ENCODE results near the gene MGARP. TPM values are rescaled to one million over a fixed set of nuclear protein-coding genes. Genes with fewer than 3 reads are reported as not detected.

The MGARP gene
- total RNA-seq, 2 experiments from 2014 or later, result 0.22 TPM; not detected in 1

DNA sequence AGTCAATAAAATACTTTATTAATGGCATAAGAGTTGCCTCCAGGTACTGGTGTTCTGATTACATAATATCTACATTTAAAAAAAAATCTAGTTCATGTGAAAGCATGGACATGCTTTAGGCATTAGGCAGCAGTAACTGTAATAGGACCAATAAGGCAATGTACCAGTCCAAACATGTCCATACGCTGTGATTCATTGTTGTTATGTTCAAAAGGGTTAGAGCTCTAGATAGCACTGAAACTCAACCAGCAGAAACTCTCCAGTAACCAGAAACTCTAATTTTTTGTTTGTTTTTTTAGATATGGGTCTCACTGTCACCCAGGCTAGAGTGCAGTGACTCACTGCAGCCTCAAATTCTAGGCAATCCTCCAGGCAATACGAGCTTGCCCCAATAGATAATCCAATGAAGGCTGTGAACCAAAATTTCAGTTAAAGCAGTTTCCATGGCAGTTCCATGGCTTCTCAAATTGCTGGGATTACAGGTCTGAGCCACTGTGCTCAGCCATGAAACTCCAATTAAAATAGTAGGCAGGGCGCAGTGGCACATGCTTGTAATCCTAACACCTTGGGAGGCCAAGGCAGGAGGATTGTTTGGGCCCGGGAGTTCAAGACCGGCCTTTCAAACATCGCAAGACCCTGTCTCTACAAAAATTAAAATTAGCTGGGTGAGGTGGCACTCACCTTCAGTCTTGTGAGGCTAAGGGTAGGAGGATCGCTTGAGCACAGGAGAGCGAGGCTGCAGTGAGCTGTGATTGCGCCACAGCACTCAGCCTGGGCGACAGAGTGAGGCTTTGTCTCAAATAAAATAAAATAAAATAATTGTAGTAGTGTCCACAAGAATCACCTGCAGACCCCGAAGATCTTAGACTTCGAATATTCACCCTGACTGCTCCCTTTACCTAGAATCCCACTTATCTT is 36.3 kb downstream of the MGARP start:
- ChIA-PET POLR2A (interaction anchor here (0.6 kb wide), 1 partner anchor 729 kb away, joined by 5 read pairs; no protein-coding TSS in a partner anchor), CTCF (interaction anchor here (1.5 kb wide), 1 partner anchor 213 kb away, joined by 3 read pairs; no protein-coding TSS in a partner anchor)
- no peaks in the 10 kb centered on the region for H3K4me1 Mint-ChIP-seq (ENCODE audit: low read depth)
- no peak overlapping the region for H3K27ac Mint-ChIP-seq
- peaks cover 4% of the 10 kb centered on the region for H3K9me3 Mint-ChIP-seq
- intact Hi-C loops (cut with micrococcal nuclease), result no loop called here
- H3K27me3 Mint-ChIP-seq, result no peaks in the 10 kb centered on the region
- DNase-seq, result no peak
- H3K36me3 Mint-ChIP-seq, result no peaks in the 10 kb centered on the region
- no peak overlapping the region for H3K4me3 Mint-ChIP-seq

DNA sequence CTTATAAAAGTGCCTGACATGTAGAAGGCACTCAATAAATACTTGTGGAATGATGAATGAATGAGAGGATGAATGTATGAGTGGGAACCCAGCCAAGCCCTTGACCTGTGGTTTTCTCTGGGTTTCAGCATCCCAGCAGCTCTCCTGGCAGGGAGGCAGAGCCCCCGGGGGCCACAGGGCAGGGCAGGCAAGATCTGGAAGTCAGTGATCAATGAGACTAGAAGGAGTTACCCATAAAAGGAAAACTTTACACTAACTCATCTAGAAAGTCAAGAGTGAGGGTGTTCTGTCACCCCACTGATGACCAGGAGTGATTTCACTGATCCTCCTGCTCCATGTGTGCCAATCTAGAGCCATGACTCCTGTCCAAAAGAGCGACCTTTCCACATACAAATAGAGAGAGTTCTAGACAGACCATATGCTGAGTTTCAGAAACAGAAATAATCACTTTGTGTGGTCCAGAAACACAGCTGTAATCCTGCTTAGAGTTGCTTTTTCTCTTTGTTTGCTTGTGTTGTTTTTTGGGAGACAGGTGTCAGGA is 37.4 kb downstream of the MGARP start:
- Mint-ChIP-seq H3K9me3 (peaks cover 4% of the 10 kb centered on the region), H3K4me1 (ENCODE audit: low read depth) (peaks cover 2% of the 10 kb centered on the region), H3K27ac (no peak overlapping the region), H3K27me3 (no peaks in the 10 kb centered on the region), H3K4me3 (no peak overlapping the region), H3K36me3 (no peaks in the 10 kb centered on the region)
- POLR2A ChIA-PET, result no interaction called here
- CTCF ChIA-PET, result no interaction called here
- intact Hi-C loops (cut with micrococcal nuclease), result no loop called here
- DNase-seq, result no peak

- no peak for DNase-seq
- Mint-ChIP-seq H3K9me3 (peaks cover 4% of the 10 kb centered on the region), H3K36me3 (no peaks in the 10 kb centered on the region), H3K27me3 (no peaks in the 10 kb centered on the region), H3K4me3 (no peak overlapping the region), H3K4me1 (ENCODE audit: low read depth) (peaks cover 2% of the 10 kb centered on the region), H3K27ac (no peak overlapping the region)
- ChIA-PET POLR2A (no interaction called here), CTCF (interaction anchor here (0.7 kb wide), 1 partner anchor 74 kb away, joined by 3 read pairs; no protein-coding TSS in a partner anchor)
- intact Hi-C loops (cut with micrococcal nuclease), result no loop called here
These were observed 38.3 kb downstream of the MGARP start for GRCh38 chr4:139241784-139242151.

DNA sequence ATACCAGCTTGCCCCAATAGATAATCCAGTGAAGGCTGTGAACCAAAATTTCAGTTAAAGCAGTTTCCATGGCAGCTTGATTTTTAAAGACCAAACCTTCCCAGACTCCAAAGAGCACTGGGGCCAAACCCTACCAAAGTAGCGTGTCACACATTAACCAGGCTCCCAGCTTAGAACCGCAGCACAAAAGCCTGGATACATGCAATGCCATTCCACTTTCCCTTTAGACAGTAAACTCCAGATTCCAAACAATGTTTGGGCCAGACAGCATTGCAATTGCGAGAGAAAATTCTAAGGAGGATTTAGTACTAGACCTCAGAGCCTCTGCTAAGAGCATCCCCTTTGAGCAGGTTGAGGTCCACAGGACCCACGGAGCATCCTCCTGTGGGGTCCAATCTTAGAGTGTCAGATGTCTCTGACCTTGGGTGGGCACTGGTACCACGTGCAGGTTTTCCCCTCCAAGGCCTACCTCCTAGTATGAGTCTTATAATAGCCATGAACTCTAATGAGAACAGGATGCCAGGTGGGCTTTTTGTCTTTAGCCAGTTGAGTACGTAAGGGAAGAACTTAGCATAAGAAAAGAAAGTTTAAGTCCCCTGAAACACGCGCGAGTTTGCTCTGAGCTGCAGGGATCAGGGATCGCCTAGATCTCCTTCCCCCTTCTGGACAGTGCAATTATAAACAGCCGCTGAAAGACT is 38.8 kb downstream of the MGARP start:
- Mint-ChIP-seq H3K36me3 (no peaks in the 10 kb centered on the region), H3K9me3 (peaks cover 4% of the 10 kb centered on the region), H3K4me3 (no peak overlapping the region), H3K4me1 (ENCODE audit: low read depth) (peaks cover 2% of the 10 kb centered on the region), H3K27ac (no peak overlapping the region), H3K27me3 (no peaks in the 10 kb centered on the region)
- intact Hi-C loops (cut with micrococcal nuclease), result no loop called here
- ChIA-PET POLR2A (no interaction called here), CTCF (interaction anchor here (0.7 to 1.1 kb wide), 2 partner anchors 61 to 74 kb away, joined by 3 read pairs; no protein-coding TSS in a partner anchor)
- no peak for DNase-seq

DNA sequence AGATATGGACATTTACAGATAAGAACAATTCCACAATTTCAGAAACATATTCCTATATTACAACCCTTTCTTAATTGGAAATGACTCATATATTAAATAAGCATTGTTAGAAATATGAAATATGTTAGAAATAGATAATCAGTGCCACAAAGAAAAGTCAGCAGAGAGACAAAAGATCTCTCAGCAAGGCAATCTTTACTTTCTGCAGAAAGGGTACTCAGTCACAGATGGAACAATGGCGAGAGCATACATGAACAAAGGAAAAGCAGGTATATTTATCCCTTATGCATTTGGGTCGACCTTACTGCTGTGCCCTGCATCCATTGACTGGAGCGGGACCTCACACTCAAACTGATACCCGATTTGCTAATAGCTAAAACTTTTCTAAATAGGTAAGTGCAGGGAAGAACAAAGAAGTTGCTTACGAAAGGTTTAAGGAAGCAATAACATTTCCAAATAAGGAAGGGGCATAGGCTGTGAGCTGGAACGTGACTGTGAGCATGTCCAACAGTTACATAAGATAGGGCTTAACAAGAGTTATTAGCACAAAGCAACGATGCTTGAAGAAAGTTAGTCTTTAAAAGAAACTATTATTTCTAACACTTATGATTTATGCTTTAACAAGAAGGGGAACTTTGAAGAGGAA is 40.8 kb downstream of the MGARP start:
- ChIA-PET POLR2A (no interaction called here), CTCF (no interaction called here)
- peaks cover 4% of the 10 kb centered on the region for H3K9me3 Mint-ChIP-seq

DNA sequence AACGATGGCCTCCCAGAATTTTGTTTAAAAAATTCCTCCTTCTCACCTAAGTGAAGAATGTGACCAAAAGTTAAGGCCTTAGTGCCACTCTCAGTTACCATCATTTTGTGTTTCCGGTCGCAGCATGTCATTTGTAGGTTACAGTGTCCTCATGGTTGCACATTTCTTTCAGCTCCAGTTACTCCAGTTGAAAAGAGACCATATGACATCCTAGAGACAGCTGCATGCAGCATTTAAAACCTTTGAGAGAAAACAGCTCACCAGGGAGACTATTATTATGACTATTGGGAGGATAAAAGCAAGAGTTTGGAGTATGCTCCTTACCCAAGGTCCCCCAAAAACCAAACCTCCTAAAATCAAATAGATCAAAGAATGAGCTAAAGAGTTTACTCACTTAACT is 45.8 kb downstream of the MGARP start:
- Mint-ChIP-seq H3K27me3 (no peaks in the 10 kb centered on the region), H3K36me3 (no peaks in the 10 kb centered on the region), H3K4me3 (no peak overlapping the region), H3K4me1 (ENCODE audit: low read depth) (peaks cover 2% of the 10 kb centered on the region), H3K27ac (no peak overlapping the region), H3K9me3 (peaks cover 2% of the 10 kb centered on the region)
- no peak for DNase-seq
- ChIA-PET POLR2A (no interaction called here), CTCF (interaction anchor here (0.7 kb wide), 1 partner anchor 66 kb away, joined by 3 read pairs; no protein-coding TSS in a partner anchor)
- intact Hi-C loops (cut with micrococcal nuclease), result no loop called here

More for the DNA sequence above, 40.8 kb downstream of the MGARP start:
- DNase-seq, result no peak
- Mint-ChIP-seq H3K36me3 (no peaks in the 10 kb centered on the region), H3K4me3 (no peak overlapping the region), H3K27me3 (no peaks in the 10 kb centered on the region), H3K27ac (no peak overlapping the region), H3K4me1 (ENCODE audit: low read depth) (peaks cover 2% of the 10 kb centered on the region)
- intact Hi-C loops (cut with micrococcal nuclease), result no loop called here

DNA sequence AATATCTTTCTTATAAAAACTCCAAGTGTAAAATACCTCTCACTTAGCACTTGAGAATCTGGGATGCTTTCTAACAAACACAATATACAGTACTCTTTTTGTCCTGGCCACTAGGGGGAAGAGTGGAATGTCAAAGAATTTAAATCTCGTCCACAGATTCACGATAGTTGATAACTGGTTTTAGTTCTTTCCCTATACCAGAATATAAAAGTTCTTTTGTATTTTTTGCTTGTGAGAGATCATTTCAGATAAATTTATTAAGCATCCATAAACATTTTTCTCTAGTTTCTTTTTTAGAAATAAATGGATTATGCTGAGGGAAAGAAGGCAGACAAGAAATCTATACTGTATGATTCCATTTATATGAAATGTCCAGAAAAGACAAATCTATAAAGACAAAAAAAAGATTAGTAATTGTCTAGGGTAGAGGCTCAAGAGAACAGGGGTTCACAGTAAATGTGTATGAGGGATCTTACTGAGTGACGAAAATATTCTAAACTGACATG is 50.4 kb downstream of the MGARP start:
- DNase-seq, result no peak
- no peaks in the 10 kb centered on the region for H3K4me1 Mint-ChIP-seq (ENCODE audit: low read depth)
- ChIA-PET CTCF (interaction anchor here (0.9 to 4.1 kb wide), 4 partner anchors 37 to 71 kb away, joined by 3 to 36 read pairs (median 6); no protein-coding TSS in a partner anchor), POLR2A (no interaction called here)
- intact Hi-C loops (cut with micrococcal nuclease), result loop anchor here (1.0 to 2.0 kb wide), 5 partner anchors 37 to 199 kb away; no protein-coding TSS in a partner anchor
- no peaks in the 10 kb centered on the region for H3K27me3 Mint-ChIP-seq
- H3K9me3 Mint-ChIP-seq, result no peaks in the 10 kb centered on the region
- H3K4me3 Mint-ChIP-seq, result no peak overlapping the region
- H3K36me3 Mint-ChIP-seq, result no peaks in the 10 kb centered on the region
- no peak overlapping the region for H3K27ac Mint-ChIP-seq

DNA sequence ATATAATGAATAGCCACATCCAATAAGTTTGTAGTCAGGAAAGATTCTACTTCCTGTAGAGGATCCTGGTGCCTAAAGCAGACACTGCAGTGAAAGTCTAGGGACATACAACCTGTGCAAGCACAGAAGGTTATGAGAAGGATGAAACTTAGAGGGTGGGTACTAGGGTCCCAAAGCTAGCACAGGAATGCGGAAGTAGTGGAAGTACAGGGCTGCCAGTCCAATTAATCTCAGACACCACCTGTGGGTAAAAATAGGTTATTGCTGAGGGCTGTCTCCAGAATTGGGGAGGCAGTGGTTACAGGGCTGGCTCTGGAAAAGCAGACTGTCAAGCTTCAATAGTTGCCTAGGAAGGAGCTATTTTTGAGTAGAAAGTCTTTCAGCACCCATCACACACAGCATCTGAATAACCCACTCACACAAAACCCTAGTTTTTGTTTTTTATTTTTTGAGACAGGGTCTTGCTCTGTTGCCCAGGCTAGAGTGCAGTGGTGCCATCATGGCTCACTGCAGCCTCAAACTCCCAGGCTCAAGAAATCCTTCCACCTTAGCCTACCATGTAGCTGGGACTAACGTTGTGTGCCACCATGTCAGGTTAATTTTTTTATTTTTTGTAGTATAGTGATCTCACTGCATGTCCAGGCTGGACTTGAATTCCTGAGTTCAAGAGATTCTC is 52.2 kb downstream of the MGARP start:
- H3K27me3 Mint-ChIP-seq, result no peaks in the 10 kb centered on the region
- peaks cover 7% of the 10 kb centered on the region for H3K4me1 Mint-ChIP-seq (ENCODE audit: low read depth)
- ChIA-PET CTCF (interaction anchor here (0.6 to 4.1 kb wide), 7 partner anchors 9 to 128 kb away, joined by 3 to 36 read pairs (median 3); partner anchors contain the start of gene NDUFC1), POLR2A (interaction anchor here (0.6 to 1.4 kb wide), 2 partner anchors 18 to 74 kb away, joined by 4 to 5 read pairs; partner anchors contain the start of genes NAA15 and NDUFC1)
- no peak overlapping the region for H3K4me3 Mint-ChIP-seq
- intact Hi-C loops (cut with micrococcal nuclease), result loop anchor here (2.0 kb wide), 2 partner anchors 39 to 197 kb away; no protein-coding TSS in a partner anchor
- H3K9me3 Mint-ChIP-seq, result no peaks in the 10 kb centered on the region
- no peak for DNase-seq
- H3K27ac Mint-ChIP-seq, result no peak overlapping the region
- no peaks in the 10 kb centered on the region for H3K36me3 Mint-ChIP-seq

GRCh38 chr4:139223682-139224317 is 56.2 kb downstream of the MGARP start:
- no peaks in the 10 kb centered on the region for H3K9me3 Mint-ChIP-seq
- H3K4me3 Mint-ChIP-seq, result no peak overlapping the region
- no peak overlapping the region for H3K27ac Mint-ChIP-seq
- no peaks in the 10 kb centered on the region for H3K27me3 Mint-ChIP-seq
- ChIA-PET POLR2A (interaction anchor here (0.7 kb wide), 1 partner anchor 737 kb away, joined by 3 read pairs; no protein-coding TSS in a partner anchor), CTCF (interaction anchor here (0.7 to 1.6 kb wide), 4 partner anchors 44 to 307 kb away, joined by 3 to 4 read pairs (median 3); no protein-coding TSS in a partner anchor)
- peaks cover 11% of the 10 kb centered on the region for H3K4me1 Mint-ChIP-seq (ENCODE audit: low read depth)
- intact Hi-C loops (cut with micrococcal nuclease), result loop anchor here (5.0 kb wide), 1 partner anchor 46 kb away; the partner anchor contains the start of gene ELF2
- H3K36me3 Mint-ChIP-seq, result no peaks in the 10 kb centered on the region
- DNase-seq, result peak; percentile 34

DNA sequence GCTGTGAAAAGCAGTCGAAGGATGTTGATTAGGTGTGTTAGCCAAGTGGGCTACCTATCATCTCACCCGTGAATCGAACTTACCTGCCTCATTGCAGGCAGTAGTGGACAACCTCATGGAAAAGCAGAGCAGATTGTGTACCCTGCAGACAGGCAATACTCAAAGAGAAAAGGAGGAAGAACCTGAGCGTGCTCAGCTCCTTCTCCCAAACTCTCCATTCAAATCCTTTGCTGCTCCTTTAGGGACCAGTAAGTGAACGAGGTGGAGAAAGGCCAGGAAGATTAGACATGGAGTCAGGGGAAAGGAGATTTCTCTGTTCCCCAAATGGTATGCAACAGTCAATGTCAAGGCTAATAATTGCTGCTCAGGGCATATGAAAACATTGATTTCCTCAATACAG is 57.8 kb downstream of the MGARP start:
- no peak for DNase-seq
- Mint-ChIP-seq H3K27ac (no peak overlapping the region), H3K27me3 (no peaks in the 10 kb centered on the region), H3K4me3 (no peak overlapping the region), H3K9me3 (no peaks in the 10 kb centered on the region), H3K4me1 (ENCODE audit: low read depth) (peaks cover 11% of the 10 kb centered on the region), H3K36me3 (no peaks in the 10 kb centered on the region)
- CTCF ChIA-PET, result no interaction called here
- intact Hi-C loops (cut with micrococcal nuclease), result loop anchor here (5.0 kb wide), 1 partner anchor 45 kb away; the partner anchor contains the start of gene ELF2
- POLR2A ChIA-PET, result no interaction called here
